GM18507 (cell line): ENCODE results near the gene HOXB9.

Experiments
- DNase-seq: peaks from one replicate; pipeline ENCODE4 v3.0.0; 2011; ENCODE audit warnings: low read depth; ENCODE audit not compliant: insufficient read length; ENCODE audit errors: extremely low spot score
- FAIRE-seq: peaks from 2 replicates; lab custom pipeline; 2011; peaks lifted over from hg19 to GRCh38; lab: Jason Lieb, UNC

The HOXB9 gene

GRCh38 chr17:48626245-48627117 lies at the start of gene HOXB9:
Gene HOXB9 (minus strand): TSS chr17:48626358. CDS start chr17:48626269, 89 bp downstream.
- DNase-seq (no peak), FAIRE-seq (peak; percentile 31)

GRCh38 chr17:48672340-48672739 lies 46.2 kb upstream of the HOXB9 start:
- FAIRE-seq (no peak), DNase-seq (no peak)

- peak; percentile 17 for DNase-seq
Measured at GRCh38 chr17:48671697-48672171, 45.6 kb upstream of the HOXB9 start.

GRCh38 chr17:48663134-48663924 lies 37.2 kb upstream of the HOXB9 start:
- no peak for DNase-seq

More at GRCh38 chr17:48671697-48672171, 45.6 kb upstream of the HOXB9 start:
- FAIRE-seq: peak; percentile 77

GRCh38 chr17:48655913-48656312 lies 29.8 kb upstream of the HOXB9 start:
- DNase-seq (no peak), FAIRE-seq (no peak)

More at GRCh38 chr17:48663134-48663924, 37.2 kb upstream of the HOXB9 start:
- no peak for FAIRE-seq

- FAIRE-seq (no peak), DNase-seq (no peak)
Measured at GRCh38 chr17:48649741-48650140, 23.6 kb upstream of the HOXB9 start.

- FAIRE-seq: no peak
- no peak for DNase-seq
Measured at GRCh38 chr17:48647963-48648245, 21.7 kb upstream of the HOXB9 start.

GRCh38 chr17:48647103-48647962 lies 21.2 kb upstream of the HOXB9 start:
- peak; percentile 78 for FAIRE-seq

GRCh38 chr17:48646183-48647102 lies 20.3 kb upstream of the HOXB9 start:
- DNase-seq: no peak
- FAIRE-seq: no peak

More at GRCh38 chr17:48647103-48647962, 21.2 kb upstream of the HOXB9 start:
- no peak for DNase-seq

GRCh38 chr17:48645639-48646182 lies 19.6 kb upstream of the HOXB9 start:
- DNase-seq (no peak), FAIRE-seq (no peak)

GRCh38 chr17:48644910-48645557 lies 18.9 kb upstream of the HOXB9 start:
- DNase-seq (no peak), FAIRE-seq (no peak)

- no peak for DNase-seq
- FAIRE-seq: no peak
Measured at GRCh38 chr17:48644159-48644558, 18.0 kb upstream of the HOXB9 start.

- FAIRE-seq (no peak), DNase-seq (no peak)
Measured at GRCh38 chr17:48643697-48644012, 17.5 kb upstream of the HOXB9 start.

GRCh38 chr17:48642843-48643696 lies 16.9 kb upstream of the HOXB9 start:
- FAIRE-seq (no peak), DNase-seq (no peak)

- no peak for FAIRE-seq
- no peak for DNase-seq
Measured at GRCh38 chr17:48642059-48642842, 16.1 kb upstream of the HOXB9 start.

- no peak for DNase-seq
- FAIRE-seq: no peak
Measured at GRCh38 chr17:48641541-48642058, 15.4 kb upstream of the HOXB9 start.
